GM23338 (cell line): ENCODE measurements around the gene MAPK8. TPM values are rescaled to one million over a fixed set of nuclear protein-coding genes. Genes with fewer than 3 reads are reported as not detected.

Experiments
- ATAC-seq: fragments of 200-7000 bp; cut with Tn5 transposase; 3 replicates; pipeline ENCODE4 v1.9.1; 2020
- DNase-seq: peaks from one replicate; pipeline ENCODE4 v3.0.0-alpha.2; 2015; ENCODE audit warnings: low spot score
- H2AFZ ChIP-seq: fragments of 200-600 bp; sonication (generic); 2 replicates; pipeline ENCODE4 v1.8.0; 2016; ENCODE audit warnings: antibody characterized with exemption, mild to moderate bottlenecking, moderate library complexity
- H3F3A ChIP-seq: fragments of 200-600 bp; sonication (generic); replicated peaks from 2 replicates; pipeline ENCODE4 v1.8.0; 2017; ENCODE audit warnings: antibody characterized with exemption, mixed run types, low read depth
- H3K27ac ChIP-seq: fragments of 200-600 bp; sonication (generic); 2 replicates; pipeline ENCODE4 v1.6.1; 2016; ENCODE audit warnings: low read depth
- H3K27me3 ChIP-seq: fragments of 200-600 bp; sonication (generic); 2 replicates; pipeline ENCODE4 v1.8.0; 2016; ENCODE audit warnings: mild to moderate bottlenecking, mixed run types, moderate library complexity; ENCODE audit not compliant: insufficient read depth
- H3K36me3 ChIP-seq: fragments of 200-600 bp; sonication (generic); 2 replicates; pipeline ENCODE4 v1.8.0; 2016; ENCODE audit warnings: mild to moderate bottlenecking; ENCODE audit not compliant: insufficient read depth
- H3K4me1 ChIP-seq: fragments of 200-600 bp; sonication (generic); 2 replicates; pipeline ENCODE4 v1.8.0; 2016; ENCODE audit warnings: mild to moderate bottlenecking, moderate library complexity; ENCODE audit not compliant: insufficient read depth
- H3K4me2 ChIP-seq: fragments of 200-600 bp; sonication (generic); 2 replicates; pipeline ENCODE4 v1.7.1; 2017; ENCODE audit warnings: mixed run types
- H3K4me3 ChIP-seq: fragments of 200-600 bp; sonication (generic); 2 replicates; pipeline ENCODE4 v1.6.1; 2016; ENCODE audit warnings: mixed run types
- H3K79me2 ChIP-seq: fragments of 200-600 bp; sonication (generic); replicated peaks from 2 replicates; pipeline ENCODE4 v1.8.0; 2017; ENCODE audit warnings: mild to moderate bottlenecking; ENCODE audit not compliant: insufficient read depth
- H3K9me2 ChIP-seq: fragments of 200-600 bp; sonication (generic); 2 replicates; pipeline ENCODE4 v1.8.0; 2017; ENCODE audit not compliant: insufficient read depth
- H4K20me1 ChIP-seq: fragments of 200-600 bp; sonication (generic); replicated peaks from 2 replicates; pipeline ENCODE4 v1.8.0; 2017; ENCODE audit warnings: mild to moderate bottlenecking; ENCODE audit not compliant: insufficient read depth
- H3K27ac Mint-ChIP-seq: 2 replicates; pipeline ENCODE4 v1.8.0; 2020; ENCODE audit warnings: inconsistent platforms, mild to moderate bottlenecking, moderate library complexity, mixed read lengths
- H3K27me3 Mint-ChIP-seq: 3 replicates; pipeline ENCODE4 v1.8.0; 2022; ENCODE audit warnings: low read depth, mild to moderate bottlenecking, moderate library complexity, mixed read lengths, inconsistent platforms; ENCODE audit not compliant: insufficient read depth, poor library complexity
- H3K36me3 Mint-ChIP-seq: 3 replicates; pipeline ENCODE4 v1.8.0; 2021; ENCODE audit warnings: low read depth, mild to moderate bottlenecking, inconsistent platforms, moderate library complexity, mixed read lengths
- H3K4me1 Mint-ChIP-seq: 3 replicates; pipeline ENCODE4 v1.8.0; 2020; ENCODE audit warnings: mild to moderate bottlenecking, inconsistent platforms, mixed read lengths
- H3K4me3 Mint-ChIP-seq: 3 replicates; pipeline ENCODE4 v1.8.0; 2021; ENCODE audit warnings: moderate library complexity, mild to moderate bottlenecking, inconsistent platforms, mixed read lengths
- H3K9me3 Mint-ChIP-seq: 3 replicates; pipeline ENCODE4 v1.8.0; 2020; ENCODE audit warnings: moderate library complexity, mild to moderate bottlenecking, inconsistent platforms, mixed read lengths
- CREB1 ChIP-seq: fragments of 250-450 bp; sonication (Bioruptor Pico); IDR thresholded peaks from 2 replicates; pipeline ENCODE4 v1.5.0; 2020; ENCODE audit warnings: low read depth, mild to moderate bottlenecking, moderate library complexity
- CTCF ChIP-seq, 2 experiments: fragments of 200-600 bp in 1 of 2; sonication (generic) in 1 of 2; conservative IDR thresholded peaks; 2 replicates each; pipeline versions ENCODE4 v1.5.1 to v1.6.1; 2016 to 2017; ENCODE audit warnings: antibody characterized with exemption in 2 of 2, low read depth in 2 of 2, mild to moderate bottlenecking in 2 of 2, moderate library complexity in 1 of 2
- ETS1 ChIP-seq: IDR thresholded peaks from 2 replicates; pipeline ENCODE4 v1.6.1; 2016; ENCODE audit warnings: antibody characterized with exemption
- EZH2 ChIP-seq: fragments of 200-600 bp; sonication (generic); IDR thresholded peaks from one replicate; pipeline ENCODE4 v1.8.0; 2017; ENCODE audit warnings: antibody characterized with exemption, mild to moderate bottlenecking, low read depth; ENCODE audit not compliant: unreplicated experiment
- EZH2phosphoT487 ChIP-seq: fragments of 200-600 bp; sonication (generic); IDR thresholded peaks from one replicate; pipeline ENCODE4 v1.8.1; 2018; ENCODE audit warnings: antibody characterized with exemption; ENCODE audit not compliant: unreplicated experiment
- JUNB ChIP-seq: IDR thresholded peaks from one replicate; pipeline ENCODE4 v1.6.1; 2016; ENCODE audit warnings: antibody characterized with exemption; ENCODE audit not compliant: unreplicated experiment
- NANOG ChIP-seq: IDR thresholded peaks from 2 replicates; pipeline ENCODE4 v1.6.1; 2016; ENCODE audit warnings: antibody characterized with exemption, borderline replicate concordance
- POLR2AphosphoS5 ChIP-seq: IDR thresholded peaks from 2 replicates; pipeline ENCODE4 v1.6.1; 2016; ENCODE audit warnings: antibody characterized with exemption, low read depth
- STAT1 ChIP-seq: IDR thresholded peaks from one replicate; pipeline ENCODE4 v1.6.1; 2016; ENCODE audit warnings: antibody characterized with exemption; ENCODE audit not compliant: unreplicated experiment
- ZNF114 ChIP-seq: fragments of 250-450 bp; sonication (Bioruptor Pico); IDR thresholded peaks from 2 replicates; pipeline ENCODE4 v1.5.0; 2020; ENCODE audit warnings: mild to moderate bottlenecking, moderate library complexity
- polyA plus RNA-seq: library from polyadenylated mRNA; unstranded; fragments of >200 nt; fragmentation: Nextera tagmentation; extraction: Ambion mirVana; gene quantifications from 2 replicates; pipeline ENCODE4 v1.2.1, GENCODE V29; 2016
- total RNA-seq: library from RNA; depleted of rRNA; stranded (reverse); fragments of >200 nt; shearing (Covaris generic); gene quantifications from 2 replicates; pipeline ENCODE4 v1.2.3, GENCODE V29; 2014
- TF ChIP-seq, protein P1 (sequence below): IDR thresholded peaks from one replicate; pipeline ENCODE4 v1.6.1; 2018; ENCODE audit warnings: antibody characterized with exemption; ENCODE audit not compliant: unreplicated experiment

The MAPK8 gene
- total and polyA plus RNA-seq, 2 experiments from 2014 or later, result 52.4 to 73.6 TPM

DNA sequence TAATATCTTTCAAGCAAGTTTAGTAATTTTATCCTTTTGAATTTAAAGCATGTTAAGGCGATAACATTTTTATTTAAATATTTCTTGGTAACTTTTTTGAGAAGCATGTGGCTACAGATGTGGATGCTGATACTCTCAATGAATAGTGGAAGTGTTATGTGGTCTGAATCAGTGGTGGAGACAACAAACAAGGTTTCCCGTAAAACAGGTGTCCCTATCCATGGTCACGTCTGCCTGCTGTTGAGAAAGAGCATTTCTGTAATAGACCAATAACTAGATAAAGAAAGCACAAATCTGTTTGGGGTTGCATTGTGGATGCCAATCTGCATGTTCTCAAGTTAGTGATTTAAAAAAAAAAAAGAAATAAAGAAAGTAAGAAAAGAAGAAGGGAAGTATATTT is 13.9 kb upstream of the MAPK8 start (continued):
- no peak for TF ChIP-seq CREB1 (CRISPR knock-in tag)
- no peak for TF ChIP-seq ETS1
- TF ChIP-seq, protein P1, sequence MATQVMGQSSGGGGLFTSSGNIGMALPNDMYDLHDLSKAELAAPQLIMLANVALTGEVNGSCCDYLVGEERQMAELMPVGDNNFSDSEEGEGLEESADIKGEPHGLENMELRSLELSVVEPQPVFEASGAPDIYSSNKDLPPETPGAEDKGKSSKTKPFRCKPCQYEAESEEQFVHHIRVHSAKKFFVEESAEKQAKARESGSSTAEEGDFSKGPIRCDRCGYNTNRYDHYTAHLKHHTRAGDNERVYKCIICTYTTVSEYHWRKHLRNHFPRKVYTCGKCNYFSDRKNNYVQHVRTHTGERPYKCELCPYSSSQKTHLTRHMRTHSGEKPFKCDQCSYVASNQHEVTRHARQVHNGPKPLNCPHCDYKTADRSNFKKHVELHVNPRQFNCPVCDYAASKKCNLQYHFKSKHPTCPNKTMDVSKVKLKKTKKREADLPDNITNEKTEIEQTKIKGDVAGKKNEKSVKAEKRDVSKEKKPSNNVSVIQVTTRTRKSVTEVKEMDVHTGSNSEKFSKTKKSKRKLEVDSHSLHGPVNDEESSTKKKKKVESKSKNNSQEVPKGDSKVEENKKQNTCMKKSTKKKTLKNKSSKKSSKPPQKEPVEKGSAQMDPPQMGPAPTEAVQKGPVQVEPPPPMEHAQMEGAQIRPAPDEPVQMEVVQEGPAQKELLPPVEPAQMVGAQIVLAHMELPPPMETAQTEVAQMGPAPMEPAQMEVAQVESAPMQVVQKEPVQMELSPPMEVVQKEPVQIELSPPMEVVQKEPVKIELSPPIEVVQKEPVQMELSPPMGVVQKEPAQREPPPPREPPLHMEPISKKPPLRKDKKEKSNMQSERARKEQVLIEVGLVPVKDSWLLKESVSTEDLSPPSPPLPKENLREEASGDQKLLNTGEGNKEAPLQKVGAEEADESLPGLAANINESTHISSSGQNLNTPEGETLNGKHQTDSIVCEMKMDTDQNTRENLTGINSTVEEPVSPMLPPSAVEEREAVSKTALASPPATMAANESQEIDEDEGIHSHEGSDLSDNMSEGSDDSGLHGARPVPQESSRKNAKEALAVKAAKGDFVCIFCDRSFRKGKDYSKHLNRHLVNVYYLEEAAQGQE, result no peak
- no peak for TF ChIP-seq STAT1
- no peak for TF ChIP-seq CTCF (conservative IDR thresholded peaks at IDR 0.05; ENCODE audit: low read depth in 2 of 2)

GRCh38 chr10:48294431-48294830 is 12.0 kb upstream of the MAPK8 start:
- Histone ChIP-seq H2AFZ (no peak overlapping the region), H3K27me3 (no peaks in the 10 kb centered on the region), H3K4me3 (no peak overlapping the region), H3K79me2 (no peaks in the 10 kb centered on the region), H3K27ac (no peak overlapping the region), H3K9me2 (0 out of 2 replicates have a peak, but pooled peaks cover 3% of the 10 kb centered on the region), H3K4me2 (no peak overlapping the region), H3K36me3 (no peaks in the 10 kb centered on the region), H3K4me1 (0 out of 2 replicates have a peak, but pooled peaks cover 3% of the 10 kb centered on the region), H3F3A (no peaks in the 10 kb centered on the region), H4K20me1 (no peaks in the 10 kb centered on the region)
- no peak for TF ChIP-seq EZH2phosphoT487
- H3K27me3 Mint-ChIP-seq, result peaks cover 4% of the 10 kb centered on the region
- no peak for DNase-seq
- no peak for ATAC-seq
- peaks cover 11% of the 10 kb centered on the region; the same call in 2 of the 3 replicates for H3K4me1 Mint-ChIP-seq
- no peaks in the 10 kb centered on the region for H3K36me3 Mint-ChIP-seq
- H3K27ac Mint-ChIP-seq, result no peak overlapping the region
- H3K9me3 Mint-ChIP-seq, result no peaks in the 10 kb centered on the region
- H3K4me3 Mint-ChIP-seq, result no peak overlapping the region

DNA sequence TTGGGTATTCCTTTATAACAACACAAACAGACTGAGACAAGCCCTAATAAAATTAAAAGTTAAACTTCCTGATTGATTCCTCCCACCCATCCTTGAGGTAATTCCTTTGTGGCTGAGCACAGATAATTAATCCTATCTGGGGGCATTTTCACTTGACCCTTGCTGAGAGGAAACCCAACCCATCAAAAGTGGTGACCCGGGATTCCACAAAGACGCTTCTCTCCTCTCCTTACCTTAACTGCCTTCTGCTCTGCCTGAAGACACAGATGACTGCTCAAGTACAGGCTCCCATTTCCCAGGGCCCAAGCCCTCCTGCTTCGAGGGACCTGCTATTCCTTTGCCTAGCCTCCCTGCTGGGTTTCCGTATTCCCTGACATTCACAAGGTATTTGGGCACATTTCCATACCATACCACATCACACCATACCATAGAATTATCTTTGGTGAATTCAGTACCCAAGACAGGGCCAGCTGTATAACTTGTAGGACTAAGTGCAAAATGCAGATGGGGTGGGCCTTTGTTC is 9.8 kb upstream of the MAPK8 start:
- no peak for DNase-seq
- TF ChIP-seq ZNF114 (CRISPR knock-in tag) (no peak), EZH2 (no peak), CTCF (conservative IDR thresholded peaks at IDR 0.05; ENCODE audit: low read depth in 2 of 2) (no peak), STAT1 (no peak), JUNB (no peak), NANOG (no peak), POLR2AphosphoS5 (no peak)

More for the DNA sequence above, 9.8 kb upstream of the MAPK8 start:
- Mint-ChIP-seq H3K4me3 (no peak overlapping the region), H3K27me3 (peaks cover 2% of the 10 kb centered on the region), H3K36me3 (no peaks in the 10 kb centered on the region), H3K9me3 (no peaks in the 10 kb centered on the region), H3K27ac (no peak overlapping the region), H3K4me1 (peaks cover 4% of the 10 kb centered on the region; the same call in 2 of the 3 replicates)
- Histone ChIP-seq H3K4me3 (no peak overlapping the region), H3K4me2 (no peak overlapping the region), H3K79me2 (no peaks in the 10 kb centered on the region), H3K27me3 (no peaks in the 10 kb centered on the region), H3K4me1 (no peaks in the 10 kb centered on the region), H2AFZ (0 out of 2 replicates have a peak overlapping the region, but pooled peaks have one; percentile 1), H4K20me1 (no peaks in the 10 kb centered on the region), H3K27ac (no peak overlapping the region), H3K9me2 (0 out of 2 replicates have a peak, but pooled peaks cover 3% of the 10 kb centered on the region), H3F3A (no peaks in the 10 kb centered on the region), H3K36me3 (no peaks in the 10 kb centered on the region)
- ATAC-seq, result peak; percentile 38
